GM12878 (cell line): ENCODE data around the gene KRT78. TPM values are rescaled to one million over a fixed set of nuclear protein-coding genes. Genes with fewer than 3 reads are reported as not detected.

Experiments used
- ATAC-seq: fragments of 200-7000 bp; cut with Tn5 transposase; 3 replicates; pipeline ENCODE4 v1.9.1; 2020; ENCODE audit warnings: mild to moderate bottlenecking, moderate library complexity
- BruUV-seq: library from RNA; stranded (reverse); fragments of 400-500 nt; replicated peaks from 2 replicates; lab custom pipeline; 2021; lab: Mats Ljungman, UMichigan
- CTCF ChIA-PET: fragments of 300-600 bp; sonication (Branson Sonifier 250); formaldehyde crosslinking; extraction: SDS; loops from one replicate; lab custom pipeline; 2021; ENCODE audit warnings: inconsistent platforms; lab: Yijun Ruan, JAX
- POLR2A ChIA-PET: fragments of 350-600 bp; formaldehyde crosslinking; extraction: SDS; loops from one replicate; lab custom pipeline; 2021; ENCODE audit warnings: inconsistent platforms; lab: Charles Lee
- RAD21 ChIA-PET: fragments of 300-600 bp; sonication (Branson Sonifier 250); formaldehyde crosslinking; loops from one replicate; lab custom pipeline; 2023; ENCODE audit warnings: antibody characterized with exemption; ENCODE audit not compliant: unreplicated experiment; lab: Charles Lee
- SMC1A ChIA-PET: fragments of 300-600 bp; sonication (Branson Sonifier 250); formaldehyde crosslinking; loops from one replicate; lab custom pipeline; 2023; ENCODE audit not compliant: unreplicated experiment, uncharacterized antibody; lab: Charles Lee
- DNase-seq: peaks from one replicate; pipeline ENCODE4 v3.0.0-alpha.2; 2011; ENCODE audit warnings: low read depth, low spot score
- FAIRE-seq: peaks from 3 replicates; lab custom pipeline; 2011; peaks lifted over from hg19 to GRCh38; lab: Jason Lieb, UNC
- H2AFZ ChIP-seq: 2 replicates; pipeline ENCODE4 v1.6.0; 2011; ENCODE audit warnings: low read depth, low read length, control low read depth; ENCODE audit not compliant: control insufficient read depth
- H3K27ac ChIP-seq: 2 replicates; pipeline ENCODE4 v1.5.1; 2011; ENCODE audit warnings: control low read depth; ENCODE audit not compliant: control insufficient read depth, insufficient read depth
- H3K27me3 ChIP-seq, 2 experiments: replicated peaks in 1 of 2; 2 replicates each; pipeline versions ENCODE4 v1.6.0 to v1.6.1; 2011; ENCODE audit warnings: low read length in 1 of 2; ENCODE audit not compliant: control insufficient read depth in 2 of 2, insufficient read depth in 2 of 2
- H3K36me3 ChIP-seq, 2 experiments: 2 replicates each; pipeline ENCODE4 v1.5.1; 2011; ENCODE audit warnings: low read length in 1 of 2; ENCODE audit not compliant: control insufficient read depth in 2 of 2, insufficient read depth in 2 of 2
- H3K4me1 ChIP-seq: 2 replicates; pipeline ENCODE4 v1.6.1; 2011; ENCODE audit warnings: mild to moderate bottlenecking, low read length, moderate library complexity, mixed read lengths; ENCODE audit not compliant: control insufficient read depth, insufficient read depth
- H3K4me2 ChIP-seq: 2 replicates; pipeline ENCODE4 v1.6.0; 2011; ENCODE audit warnings: control low read depth; ENCODE audit not compliant: control insufficient read depth, insufficient read depth
- H3K4me3 ChIP-seq: fragments of 200-600 bp; sonication (generic); 2 replicates; pipeline ENCODE4 v1.5.1; 2016
- H3K79me2 ChIP-seq: 2 replicates; pipeline ENCODE4 v1.6.0; 2011; ENCODE audit warnings: low read length; ENCODE audit not compliant: control insufficient read depth, insufficient read depth
- H3K9ac ChIP-seq: 2 replicates; pipeline ENCODE4 v1.8.0; 2011; ENCODE audit warnings: low read length, control low read depth, mixed read lengths; ENCODE audit not compliant: control insufficient read depth, insufficient read depth
- H3K9me3 ChIP-seq: replicated peaks from 3 replicates; pipeline ENCODE4 v1.5.1; 2011; ENCODE audit warnings: mild to moderate bottlenecking, low read length; ENCODE audit not compliant: control insufficient read depth, insufficient read depth
- H4K20me1 ChIP-seq: 2 replicates; pipeline ENCODE4 v1.6.0; 2011; ENCODE audit not compliant: control insufficient read depth, insufficient read depth
- CBFB ChIP-seq: IDR thresholded peaks from 2 replicates; pipeline ENCODE4 v1.6.1; 2016; ENCODE audit warnings: antibody characterized with exemption, low read depth
- E2F4 ChIP-seq: IDR thresholded peaks from 2 replicates; pipeline ENCODE4 v1.6.1; 2012; ENCODE audit warnings: low read depth, low read length, improper control_type of control experiment
- HDGF ChIP-seq: fragments of 450-650 bp; IDR thresholded peaks from 2 replicates; pipeline ENCODE4 v1.6.1; 2016; ENCODE audit warnings: antibody characterized with exemption
- MYB ChIP-seq: fragments of 150-350 bp; IDR thresholded peaks from 2 replicates; pipeline ENCODE4 v1.6.1; 2014; ENCODE audit warnings: mild to moderate bottlenecking, low read depth, low read length, borderline replicate concordance
- RFX5 ChIP-seq: IDR thresholded peaks from 2 replicates; pipeline ENCODE4 v1.6.1; 2011; ENCODE audit warnings: low read depth, low read length, improper control_type of control experiment
- TBL1XR1 ChIP-seq: IDR thresholded peaks from 2 replicates; pipeline ENCODE4 v1.6.1; 2012; ENCODE audit warnings: low read depth, low read length, improper control_type of control experiment
- USF1 ChIP-seq: IDR thresholded peaks from 2 replicates; pipeline ENCODE4 v1.6.1; 2011; ENCODE audit warnings: borderline replicate concordance, low read depth, mild to moderate bottlenecking, moderate library complexity, mixed read lengths, low read length; ENCODE audit not compliant: insufficient read depth; ENCODE audit errors: extremely low read length
- ZZZ3 ChIP-seq: IDR thresholded peaks from 2 replicates; pipeline ENCODE4 v1.6.1; 2011; ENCODE audit warnings: low read depth; ENCODE audit not compliant: control insufficient read depth, insufficient read length
- WGBS: methylation state at CpG from one replicate; pipeline ENCODE4 v1.1.6; 2016; ENCODE audit warnings: low lambda C conversion rate; ENCODE audit not compliant: insufficient replicate concordance, insufficient coverage; ENCODE audit errors: missing lambda C conversion rate; 5-methylcytosine and 5-hydroxymethylcytosine counted together
- in situ Hi-C: fragments of 300-500 bp; cut with MboI; formaldehyde crosslinking; loops from 9 replicates; pipeline ENCODE4 v1.14.3; 2018; ENCODE audit warnings: mixed read lengths
- intact Hi-C: fragments of 100-400 bp; cut with micrococcal nuclease; formaldehyde crosslinking; loops from one replicate; pipeline ENCODE4 v1.14.2; 2022; ENCODE audit not compliant: unreplicated experiment
- polyA plus RNA-seq, 11 experiments: library from polyadenylated mRNA; depleted of rRNA in 4 of 11; unstranded in 6 of 11; stranded (reverse) in 5 of 11; fragments of >200 nt; fragmentation: Nextera tagmentation in 4 of 11; fragmentation: Illumina TruSeq in 1 of 11; extraction: Ambion mirVana in 4 of 11; extraction: Trizol in 1 of 11; gene quantifications; 1 replicate in 1 of 11; 2 replicates in 10 of 11; pipeline versions ENCODE4 v1.2.1 to v1.2.3, GENCODE V29; 2011 to 2016; ENCODE audit warnings: inconsistent platforms in 2 of 11, missing spikeins in 2 of 11, low read depth in 1 of 11
- total RNA-seq, 4 experiments: library from RNA; depleted of rRNA in 3 of 4; stranded (reverse); fragments of >200 nt in 3 of 4; fragmentation: Illumina TruSeq in 1 of 4; extraction: Trizol in 1 of 4; gene quantifications; 2 replicates each; pipeline versions ENCODE4 v1.2.1 to v1.2.3, GENCODE V29; 2013 to 2021
- TF ChIP-seq, protein P1 (sequence below): fragments of 150-350 bp; IDR thresholded peaks from 2 replicates; pipeline ENCODE4 v1.6.1; 2016; ENCODE audit warnings: low read depth, low read length
- TF ChIP-seq, protein P2 (sequence below): fragments of 450-650 bp; IDR thresholded peaks from 2 replicates; pipeline ENCODE4 v1.6.1; 2017; ENCODE audit warnings: mild to moderate bottlenecking, low read depth, inconsistent platforms; ENCODE audit not compliant: poor library complexity, severe bottlenecking
- TF ChIP-seq, protein P3 (sequence below), 3 experiments: IDR thresholded peaks in 2 of 3; conservative IDR thresholded peaks in 1 of 3; 2 replicates each; pipeline ENCODE4 v1.5.1; 2011; ENCODE audit warnings: low read depth in 3 of 3, low read length in 3 of 3, mild to moderate bottlenecking in 3 of 3, control low read depth in 2 of 3, moderate library complexity in 2 of 3, inconsistent platforms in 1 of 3, mixed read lengths in 1 of 3; ENCODE audit not compliant: control insufficient read depth in 2 of 3, insufficient read depth in 1 of 3; ENCODE audit errors: extremely low read depth in 1 of 3

KRT78 gene
- total and polyA plus RNA-seq, 10 of the 15 experiments (the other 5 are each of a cell fraction or from before 2014, with no cell fraction given) = 0.07 TPM; not detected in 9

GRCh38 chr12:52821071-52821730 lies 27.6 kb downstream of the KRT78 start (continued):
- TF ChIP-seq E2F4 (no peak), TBL1XR1 (no peak)

DNA sequence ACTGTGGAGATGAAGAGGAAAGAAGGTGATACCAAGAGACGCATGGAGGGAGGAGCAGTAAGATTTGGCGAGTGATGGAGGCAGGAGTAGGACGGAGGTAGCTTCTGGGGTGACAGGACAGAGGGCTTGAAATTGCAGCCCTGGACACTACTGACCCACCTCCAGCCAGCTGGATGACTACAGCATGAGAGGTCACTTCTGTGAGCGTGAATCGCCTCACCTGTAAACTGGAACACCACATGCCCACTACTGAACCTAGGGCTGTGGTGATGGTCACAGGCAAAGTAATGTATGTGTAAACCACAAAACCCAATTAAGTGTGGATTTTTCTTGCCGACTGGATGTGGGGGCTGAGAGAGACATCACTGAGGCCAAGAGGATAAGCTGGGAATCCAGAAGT lies 28.3 kb downstream of the KRT78 start:
- no peak for ATAC-seq
- no peaks in the 10 kb centered on the region for H3K4me1 ChIP-seq
- BruUV-seq = no TSS peak
- ChIA-PET SMC1A (no interaction called here), RAD21 (no interaction called here), CTCF (no interaction called here), POLR2A (no interaction called here)
- peaks cover 0 to 6% of the 10 kb centered on the region in 2 experiments; a peak in 1 of 4 replicates for H3K27me3 ChIP-seq
- no peak for DNase-seq
- intact Hi-C loops (no loop called here), in situ Hi-C loops (no loop called here)
- no peak overlapping the region for H3K4me2 ChIP-seq
- no peak overlapping the region for H3K9ac ChIP-seq
- H3K36me3 ChIP-seq = no peaks in the 10 kb centered on the region
- 2% methylated on average over 6 of the region's 6 CpGs for WGBS
- TF ChIP-seq MYB (no peak), HDGF (no peak), RFX5 (no peak), CBFB (no peak), ZZZ3 (no peak), USF1 (no peak)
- TF ChIP-seq, protein P1, sequence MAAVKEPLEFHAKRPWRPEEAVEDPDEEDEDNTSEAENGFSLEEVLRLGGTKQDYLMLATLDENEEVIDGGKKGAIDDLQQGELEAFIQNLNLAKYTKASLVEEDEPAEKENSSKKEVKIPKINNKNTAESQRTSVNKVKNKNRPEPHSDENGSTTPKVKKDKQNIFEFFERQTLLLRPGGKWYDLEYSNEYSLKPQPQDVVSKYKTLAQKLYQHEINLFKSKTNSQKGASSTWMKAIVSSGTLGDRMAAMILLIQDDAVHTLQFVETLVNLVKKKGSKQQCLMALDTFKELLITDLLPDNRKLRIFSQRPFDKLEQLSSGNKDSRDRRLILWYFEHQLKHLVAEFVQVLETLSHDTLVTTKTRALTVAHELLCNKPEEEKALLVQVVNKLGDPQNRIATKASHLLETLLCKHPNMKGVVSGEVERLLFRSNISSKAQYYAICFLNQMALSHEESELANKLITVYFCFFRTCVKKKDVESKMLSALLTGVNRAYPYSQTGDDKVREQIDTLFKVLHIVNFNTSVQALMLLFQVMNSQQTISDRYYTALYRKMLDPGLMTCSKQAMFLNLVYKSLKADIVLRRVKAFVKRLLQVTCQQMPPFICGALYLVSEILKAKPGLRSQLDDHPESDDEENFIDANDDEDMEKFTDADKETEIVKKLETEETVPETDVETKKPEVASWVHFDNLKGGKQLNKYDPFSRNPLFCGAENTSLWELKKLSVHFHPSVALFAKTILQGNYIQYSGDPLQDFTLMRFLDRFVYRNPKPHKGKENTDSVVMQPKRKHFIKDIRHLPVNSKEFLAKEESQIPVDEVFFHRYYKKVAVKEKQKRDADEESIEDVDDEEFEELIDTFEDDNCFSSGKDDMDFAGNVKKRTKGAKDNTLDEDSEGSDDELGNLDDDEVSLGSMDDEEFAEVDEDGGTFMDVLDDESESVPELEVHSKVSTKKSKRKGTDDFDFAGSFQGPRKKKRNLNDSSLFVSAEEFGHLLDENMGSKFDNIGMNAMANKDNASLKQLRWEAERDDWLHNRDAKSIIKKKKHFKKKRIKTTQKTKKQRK = no peak
- TF ChIP-seq, protein P2, sequence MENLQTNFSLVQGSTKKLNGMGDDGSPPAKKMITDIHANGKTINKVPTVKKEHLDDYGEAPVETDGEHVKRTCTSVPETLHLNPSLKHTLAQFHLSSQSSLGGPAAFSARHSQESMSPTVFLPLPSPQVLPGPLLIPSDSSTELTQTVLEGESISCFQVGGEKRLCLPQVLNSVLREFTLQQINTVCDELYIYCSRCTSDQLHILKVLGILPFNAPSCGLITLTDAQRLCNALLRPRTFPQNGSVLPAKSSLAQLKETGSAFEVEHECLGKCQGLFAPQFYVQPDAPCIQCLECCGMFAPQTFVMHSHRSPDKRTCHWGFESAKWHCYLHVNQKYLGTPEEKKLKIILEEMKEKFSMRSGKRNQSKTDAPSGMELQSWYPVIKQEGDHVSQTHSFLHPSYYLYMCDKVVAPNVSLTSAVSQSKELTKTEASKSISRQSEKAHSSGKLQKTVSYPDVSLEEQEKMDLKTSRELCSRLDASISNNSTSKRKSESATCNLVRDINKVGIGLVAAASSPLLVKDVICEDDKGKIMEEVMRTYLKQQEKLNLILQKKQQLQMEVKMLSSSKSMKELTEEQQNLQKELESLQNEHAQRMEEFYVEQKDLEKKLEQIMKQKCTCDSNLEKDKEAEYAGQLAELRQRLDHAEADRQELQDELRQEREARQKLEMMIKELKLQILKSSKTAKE = no peak
- TF ChIP-seq, protein P3, sequence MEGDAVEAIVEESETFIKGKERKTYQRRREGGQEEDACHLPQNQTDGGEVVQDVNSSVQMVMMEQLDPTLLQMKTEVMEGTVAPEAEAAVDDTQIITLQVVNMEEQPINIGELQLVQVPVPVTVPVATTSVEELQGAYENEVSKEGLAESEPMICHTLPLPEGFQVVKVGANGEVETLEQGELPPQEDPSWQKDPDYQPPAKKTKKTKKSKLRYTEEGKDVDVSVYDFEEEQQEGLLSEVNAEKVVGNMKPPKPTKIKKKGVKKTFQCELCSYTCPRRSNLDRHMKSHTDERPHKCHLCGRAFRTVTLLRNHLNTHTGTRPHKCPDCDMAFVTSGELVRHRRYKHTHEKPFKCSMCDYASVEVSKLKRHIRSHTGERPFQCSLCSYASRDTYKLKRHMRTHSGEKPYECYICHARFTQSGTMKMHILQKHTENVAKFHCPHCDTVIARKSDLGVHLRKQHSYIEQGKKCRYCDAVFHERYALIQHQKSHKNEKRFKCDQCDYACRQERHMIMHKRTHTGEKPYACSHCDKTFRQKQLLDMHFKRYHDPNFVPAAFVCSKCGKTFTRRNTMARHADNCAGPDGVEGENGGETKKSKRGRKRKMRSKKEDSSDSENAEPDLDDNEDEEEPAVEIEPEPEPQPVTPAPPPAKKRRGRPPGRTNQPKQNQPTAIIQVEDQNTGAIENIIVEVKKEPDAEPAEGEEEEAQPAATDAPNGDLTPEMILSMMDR (IDR thresholded peaks at IDR 0.05 in 2 of 3, conservative IDR thresholded peaks at IDR 0.05 in 1 of 3; ENCODE audit: control insufficient read depth in 2 of 3, extremely low read depth in 1 of 3, insufficient read depth in 1 of 3, low read depth in 3 of 3, low read length in 3 of 3) = no peak
- H3K9me3 ChIP-seq = no peaks in the 10 kb centered on the region
- no peak overlapping the region for H2AFZ ChIP-seq
- no peaks in the 10 kb centered on the region; the same call in 1 of the 2 replicates for H4K20me1 ChIP-seq
- no peak overlapping the region for H3K4me3 ChIP-seq
- H3K79me2 ChIP-seq = no peaks in the 10 kb centered on the region
- H3K27ac ChIP-seq = no peak overlapping the region
- no peak for FAIRE-seq
